Breast epithelium (tissue), 4 donors: ENCODE measurements around the gene ENTPD7. TPM values are rescaled to one million over a fixed set of nuclear protein-coding genes. Genes with fewer than 3 reads are reported as not detected.

Experiments
- DNase-seq, 2 donors: peaks; one replicate each; pipeline ENCODE4 v3.0.0-alpha.2; 2019; ENCODE audit warnings: low spot score in 2 of 2
- H3K27ac ChIP-seq, 2 donors: fragments of 200-600 bp; sonication (generic) in 1 of 2; one replicate each; pipeline ENCODE4 v1.5.1; 2016 to 2019; ENCODE audit warnings: mild to moderate bottlenecking in 1 of 2
- H3K27me3 ChIP-seq, 2 donors: fragments of 200-600 bp; sonication (generic) in 1 of 2; one replicate each; pipeline versions ENCODE4 v1.5.1 to v1.6.0; 2017 to 2019; ENCODE audit warnings: control low read depth in 1 of 2, mild to moderate bottlenecking in 1 of 2
- H3K36me3 ChIP-seq: fragments of 200-600 bp; one replicate; pipeline ENCODE4 v1.5.1; 2019
- H3K4me1 ChIP-seq, 2 donors: fragments of 200-600 bp; sonication (generic); one replicate each; pipeline ENCODE4 v1.5.1; 2016 to 2019; ENCODE audit warnings: control low read depth in 1 of 2
- H3K4me3 ChIP-seq, 3 donors: fragments of 200-600 bp; sonication (generic); 1 replicate in 2 of 3; 2 replicates in 1 of 3; pipeline ENCODE4 v1.5.1; 2016 to 2019; ENCODE audit warnings: mild to moderate bottlenecking in 3 of 3, moderate library complexity in 2 of 3
- H3K9me3 ChIP-seq, 2 donors: fragments of 200-600 bp; sonication (generic) in 1 of 2; one replicate each; pipeline ENCODE4 v1.5.1; 2016 to 2019; ENCODE audit warnings: control low read depth in 1 of 2
- CTCF ChIP-seq, 3 donors: fragments of 450-650 bp; IDR thresholded peaks; one replicate each; pipeline ENCODE4 v1.5.1; 2016 to 2017; ENCODE audit warnings: antibody characterized with exemption in 3 of 3, mild to moderate bottlenecking in 3 of 3, moderate library complexity in 3 of 3
- POLR2A ChIP-seq: fragments of 450-650 bp; IDR thresholded peaks from one replicate; pipeline ENCODE4 v1.6.1; 2016; ENCODE audit warnings: antibody characterized with exemption, mild to moderate bottlenecking, moderate library complexity
- POLR2AphosphoS5 ChIP-seq, 3 donors: sonication (generic); formaldehyde crosslinking; IDR thresholded peaks; one replicate each; pipeline ENCODE4 v1.6.1; 2017; ENCODE audit warnings: antibody characterized with exemption in 3 of 3
- intact Hi-C: fragments of 100-400 bp; cut with DNase I; formaldehyde crosslinking; loops from one replicate; pipeline ENCODE4 v1.15.1; 2023; ENCODE audit warnings: low total_unique reads
- total RNA-seq, 3 donors: library from RNA; depleted of rRNA; stranded (reverse); fragments of >200 nt; gene quantifications; one replicate each; pipeline ENCODE4 v1.1.0, GENCODE V29; 2016

ENTPD7 gene
- total RNA-seq, 3 donors from 2014 or later, result 3.5 to 11.6 (median 10.8) TPM

GRCh38 chr10:99720387-99720786, 61.1 kb downstream of the ENTPD7 start:
- TF ChIP-seq POLR2A (no peak), POLR2AphosphoS5 (IDR thresholded peaks at IDR 0.05) (no peak), CTCF (IDR thresholded peaks at IDR 0.05) (no peak)
- Histone ChIP-seq H3K9me3 (no peaks in the 10 kb centered on the region), H3K27ac (no peak overlapping the region), H3K27me3 (no peaks in the 10 kb centered on the region), H3K36me3 (peaks cover 8% of the 10 kb centered on the region), H3K4me1 (no peaks in the 10 kb centered on the region), H3K4me3 (no peak overlapping the region)
- no peak for DNase-seq
- intact Hi-C loops, result no loop called here

- H3K36me3 ChIP-seq, result peaks cover 2% of the 10 kb centered on the region
- intact Hi-C loops, result no loop called here
- DNase-seq, result no peak
- H3K9me3 ChIP-seq, result no peaks in the 10 kb centered on the region
- H3K4me1 ChIP-seq, result peaks cover 0 to 5% of the 10 kb centered on the region in 2 donors
- no peak for TF ChIP-seq POLR2A
- no peak for TF ChIP-seq CTCF (IDR thresholded peaks at IDR 0.05)
- no peak for TF ChIP-seq POLR2AphosphoS5 (IDR thresholded peaks at IDR 0.05)
- no peak overlapping the region for H3K27ac ChIP-seq
- H3K27me3 ChIP-seq, result no peaks in the 10 kb centered on the region
- no peak overlapping the region for H3K4me3 ChIP-seq
Measured at GRCh38 chr10:99730026-99730425, 70.7 kb downstream of the ENTPD7 start.

- peak overlapping the region; percentile 65 to 96 (median 87) for H3K4me3 ChIP-seq
- H3K4me1 ChIP-seq, result peaks cover 0 to 5% of the 10 kb centered on the region in 2 donors
- H3K27ac ChIP-seq, result peak overlapping the region; percentile 90 to 93
- intact Hi-C loops, result no loop called here
- no peak for DNase-seq
- TF ChIP-seq POLR2AphosphoS5 (IDR thresholded peaks at IDR 0.05) (no peak), CTCF (IDR thresholded peaks at IDR 0.05) (no peak), POLR2A (no peak)
- no peaks in the 10 kb centered on the region for H3K36me3 ChIP-seq
- H3K9me3 ChIP-seq, result no peaks in the 10 kb centered on the region
- H3K27me3 ChIP-seq, result no peaks in the 10 kb centered on the region
Measured at GRCh38 chr10:99731306-99732032, 72.2 kb downstream of the ENTPD7 start.

GRCh38 chr10:99732033-99732842, 72.9 kb downstream of the ENTPD7 start, which contains the start of the genes COX15 and CUTC:
Gene COX15, minus strand, starts transcription at chr10:99732127. Its CDS starts 78 bp downstream, at chr10:99732049.
Gene CUTC, plus strand, starts transcription at chr10:99732234. Its CDS starts 115 bp downstream, at chr10:99732349.
- H3K4me1 ChIP-seq, result peaks cover 0 to 5% of the 10 kb centered on the region in 2 donors
- intact Hi-C loops, result no loop called here

More at GRCh38 chr10:99732033-99732842, 72.9 kb downstream of the ENTPD7 start, which contains the start of the genes COX15 and CUTC:
- peak; percentile 63 to 81 (median 67) for TF ChIP-seq POLR2AphosphoS5 (IDR thresholded peaks at IDR 0.05)
- peak; percentile 46 to 60 (median 58) for TF ChIP-seq CTCF (IDR thresholded peaks at IDR 0.05)
- TF ChIP-seq POLR2A, result peak; percentile 65
- peak; percentile 94 to 95 for DNase-seq
- Histone ChIP-seq H3K27me3 (no peaks in the 10 kb centered on the region), H3K36me3 (no peaks in the 10 kb centered on the region), H3K9me3 (no peaks in the 10 kb centered on the region), H3K4me3 (peak within 1 kb of the TSS; percentile 65 to 96 (median 87)), H3K27ac (peak within 1 kb of the TSS; percentile 90 to 93)
